Measurements from ENCODE around the gene IGLON5.

Gene IGLON5

GRCh38 chr19:51282335-51282734 is 29.1 kb upstream of the IGLON5 start:
- CTCF ChIA-PET, result interaction anchor here (1.5 kb wide), 1 partner anchor 21 kb away, joined by 4 read pairs; no protein-coding TSS in a partner anchor
- WGBS (ENCODE audit: insufficient coverage), result 88% methylated on average over 1 of the region's 4 CpGs

GRCh38 chr19:51285682-51286081 is 25.8 kb upstream of the IGLON5 start:
- H3K27ac ChIP-seq (ENCODE audit: insufficient read depth in 1 of 2, low read depth in 1 of 2, low read length in 2 of 2, poor library complexity in 1 of 2, severe bottlenecking in 2 of 2), result no peak overlapping the region
- ChIA-PET CTCF (no interaction called here), POLR2A (no interaction called here)
- H3K36me3 ChIP-seq (ENCODE audit: control insufficient read depth in 4 of 4, insufficient read depth in 4 of 4, low read length in 3 of 4), result no peaks in the 10 kb centered on the region
- no peak for DNase-seq
- H3K4me1 ChIP-seq (ENCODE audit: control extremely low read depth in 1 of 4, control insufficient read depth in 4 of 4, insufficient read depth in 4 of 4, low read length in 3 of 4), result no peaks in the 10 kb centered on the region
- H3K9me3 ChIP-seq (ENCODE audit: control extremely low read depth in 1 of 5, control insufficient read depth in 4 of 5, insufficient read depth in 2 of 5, low read depth in 1 of 5, low read length in 4 of 5), result peaks cover 2% of the 10 kb centered on the region in 5 experiments
- H3K27me3 ChIP-seq (replicated peaks in 2 of 5; ENCODE audit: control insufficient read depth in 4 of 5, insufficient read depth in 5 of 5, low read length in 4 of 5), result peaks cover 0 to 8% (median 6%) of the 10 kb centered on the region in 5 experiments
- no peak overlapping the region for H3K4me3 ChIP-seq (ENCODE audit: control insufficient read depth in 1 of 7, extremely low read depth in 1 of 7, insufficient read depth in 4 of 7, low read depth in 2 of 7, low read length in 6 of 7)
- no CpG with 5 or more reads among the region's 3 CpGs for WGBS (ENCODE audit: insufficient coverage)

More at GRCh38 chr19:51282335-51282734, 29.1 kb upstream of the IGLON5 start:
- H3K4me3 ChIP-seq (ENCODE audit: control insufficient read depth in 1 of 7, extremely low read depth in 1 of 7, insufficient read depth in 4 of 7, low read depth in 2 of 7, low read length in 6 of 7), result no peak overlapping the region
- H3K4me1 ChIP-seq (ENCODE audit: control extremely low read depth in 1 of 4, control insufficient read depth in 4 of 4, insufficient read depth in 4 of 4, low read length in 3 of 4), result no peaks in the 10 kb centered on the region
- no peaks in the 10 kb centered on the region for H3K36me3 ChIP-seq (ENCODE audit: control insufficient read depth in 4 of 4, insufficient read depth in 4 of 4, low read length in 3 of 4)
- POLR2A ChIA-PET, result no interaction called here
- H3K27ac ChIP-seq (ENCODE audit: insufficient read depth in 1 of 2, low read depth in 1 of 2, low read length in 2 of 2, poor library complexity in 1 of 2, severe bottlenecking in 2 of 2), result no peak overlapping the region
- DNase-seq, result no peak
- H3K9me3 ChIP-seq (ENCODE audit: control extremely low read depth in 1 of 5, control insufficient read depth in 4 of 5, insufficient read depth in 2 of 5, low read depth in 1 of 5, low read length in 4 of 5), result peaks cover 2 to 8% (median 2%) of the 10 kb centered on the region in 5 experiments
- peaks cover 0 to 8% (median 3%) of the 10 kb centered on the region in 5 experiments for H3K27me3 ChIP-seq (replicated peaks in 2 of 5; ENCODE audit: control insufficient read depth in 4 of 5, insufficient read depth in 5 of 5, low read length in 4 of 5)

- no peak for DNase-seq
- Histone ChIP-seq H3K36me3 (ENCODE audit: control insufficient read depth in 4 of 4, insufficient read depth in 4 of 4, low read length in 3 of 4) (no peaks in the 10 kb centered on the region), H3K9me3 (ENCODE audit: control extremely low read depth in 1 of 5, control insufficient read depth in 4 of 5, insufficient read depth in 2 of 5, low read depth in 1 of 5, low read length in 4 of 5) (peaks cover 0 to 2% (median 0%) of the 10 kb centered on the region in 5 experiments), H3K4me3 (ENCODE audit: control insufficient read depth in 1 of 7, extremely low read depth in 1 of 7, insufficient read depth in 4 of 7, low read depth in 2 of 7, low read length in 6 of 7) (no peak overlapping the region), H3K27ac (ENCODE audit: insufficient read depth in 1 of 2, low read depth in 1 of 2, low read length in 2 of 2, poor library complexity in 1 of 2, severe bottlenecking in 2 of 2) (no peak overlapping the region), H3K4me1 (ENCODE audit: control extremely low read depth in 1 of 4, control insufficient read depth in 4 of 4, insufficient read depth in 4 of 4, low read length in 3 of 4) (no peaks in the 10 kb centered on the region), H3K27me3 (replicated peaks in 2 of 5; ENCODE audit: control insufficient read depth in 4 of 5, insufficient read depth in 5 of 5, low read length in 4 of 5) (peaks cover 0 to 8% (median 6%) of the 10 kb centered on the region in 5 experiments)
- 100% methylated on average over 1 of the region's 1 CpG for WGBS (ENCODE audit: insufficient coverage)
- ChIA-PET POLR2A (no interaction called here), CTCF (no interaction called here)
Measured at GRCh38 chr19:51289635-51290034, 21.8 kb upstream of the IGLON5 start.

GRCh38 chr19:51292971-51293370 is 18.5 kb upstream of the IGLON5 start:
- ChIA-PET CTCF (interaction anchor here (1.6 kb wide), 1 partner anchor 8 kb away, joined by 4 read pairs; no protein-coding TSS in a partner anchor), POLR2A (no interaction called here)
- WGBS (ENCODE audit: insufficient coverage), result 70% methylated on average over 10 of the region's 11 CpGs
- H3K4me1 ChIP-seq (ENCODE audit: control extremely low read depth in 1 of 4, control insufficient read depth in 4 of 4, insufficient read depth in 4 of 4, low read length in 3 of 4), result no peaks in the 10 kb centered on the region
- no peak for DNase-seq
- no peak overlapping the region for H3K27ac ChIP-seq (ENCODE audit: insufficient read depth in 1 of 2, low read depth in 1 of 2, low read length in 2 of 2, poor library complexity in 1 of 2, severe bottlenecking in 2 of 2)
- H3K36me3 ChIP-seq (ENCODE audit: control insufficient read depth in 4 of 4, insufficient read depth in 4 of 4, low read length in 3 of 4), result no peaks in the 10 kb centered on the region
- no peak overlapping the region for H3K4me3 ChIP-seq (ENCODE audit: control insufficient read depth in 1 of 7, extremely low read depth in 1 of 7, insufficient read depth in 4 of 7, low read depth in 2 of 7, low read length in 6 of 7)
- peaks cover 0 to 8% (median 2%) of the 10 kb centered on the region in 5 experiments for H3K27me3 ChIP-seq (replicated peaks in 2 of 5; ENCODE audit: control insufficient read depth in 4 of 5, insufficient read depth in 5 of 5, low read length in 4 of 5)
- H3K9me3 ChIP-seq (ENCODE audit: control extremely low read depth in 1 of 5, control insufficient read depth in 4 of 5, insufficient read depth in 2 of 5, low read depth in 1 of 5, low read length in 4 of 5), result no peaks in the 10 kb centered on the region

- peaks cover 0 to 4% (median 2%) of the 10 kb centered on the region in 5 experiments for H3K27me3 ChIP-seq (replicated peaks in 2 of 5; ENCODE audit: control insufficient read depth in 4 of 5, insufficient read depth in 5 of 5, low read length in 4 of 5)
- H3K4me1 ChIP-seq (ENCODE audit: control extremely low read depth in 1 of 4, control insufficient read depth in 4 of 4, insufficient read depth in 4 of 4, low read length in 3 of 4), result no peaks in the 10 kb centered on the region
- DNase-seq, result no peak
- POLR2A ChIA-PET, result no interaction called here
- no peaks in the 10 kb centered on the region for H3K9me3 ChIP-seq (ENCODE audit: control extremely low read depth in 1 of 5, control insufficient read depth in 4 of 5, insufficient read depth in 2 of 5, low read depth in 1 of 5, low read length in 4 of 5)
- no peak overlapping the region for H3K27ac ChIP-seq (ENCODE audit: insufficient read depth in 1 of 2, low read depth in 1 of 2, low read length in 2 of 2, poor library complexity in 1 of 2, severe bottlenecking in 2 of 2)
- WGBS (ENCODE audit: insufficient coverage), result 95% methylated on average over 13 of the region's 14 CpGs
- no peaks in the 10 kb centered on the region for H3K36me3 ChIP-seq (ENCODE audit: control insufficient read depth in 4 of 4, insufficient read depth in 4 of 4, low read length in 3 of 4)
- no peak overlapping the region for H3K4me3 ChIP-seq (ENCODE audit: control insufficient read depth in 1 of 7, extremely low read depth in 1 of 7, insufficient read depth in 4 of 7, low read depth in 2 of 7, low read length in 6 of 7)
- CTCF ChIA-PET, result interaction anchor here (1.1 kb wide), 1 partner anchor 145 kb away, joined by 3 read pairs; no protein-coding TSS in a partner anchor
Measured at GRCh38 chr19:51293571-51294210, 17.8 kb upstream of the IGLON5 start.

- ChIA-PET POLR2A (no interaction called here), CTCF (interaction anchor here (1.1 to 1.4 kb wide), 2 partner anchors 10 to 144 kb away, joined by 3 to 4 read pairs; no protein-coding TSS in a partner anchor)
- Histone ChIP-seq H3K36me3 (ENCODE audit: control insufficient read depth in 4 of 4, insufficient read depth in 4 of 4, low read length in 3 of 4) (no peaks in the 10 kb centered on the region), H3K4me3 (ENCODE audit: control insufficient read depth in 1 of 7, extremely low read depth in 1 of 7, insufficient read depth in 4 of 7, low read depth in 2 of 7, low read length in 6 of 7) (no peak overlapping the region), H3K4me1 (ENCODE audit: control extremely low read depth in 1 of 4, control insufficient read depth in 4 of 4, insufficient read depth in 4 of 4, low read length in 3 of 4) (no peaks in the 10 kb centered on the region), H3K9me3 (ENCODE audit: control extremely low read depth in 1 of 5, control insufficient read depth in 4 of 5, insufficient read depth in 2 of 5, low read depth in 1 of 5, low read length in 4 of 5) (no peaks in the 10 kb centered on the region), H3K27me3 (replicated peaks in 2 of 5; ENCODE audit: control insufficient read depth in 4 of 5, insufficient read depth in 5 of 5, low read length in 4 of 5) (peaks cover 0 to 3% (median 2%) of the 10 kb centered on the region in 5 experiments), H3K27ac (ENCODE audit: insufficient read depth in 1 of 2, low read depth in 1 of 2, low read length in 2 of 2, poor library complexity in 1 of 2, severe bottlenecking in 2 of 2) (no peak overlapping the region)
- 91% methylated on average over 23 of the region's 23 CpGs for whole genome bisulfite sequencing (ENCODE audit: insufficient coverage)
- no peak for DNase-seq
Measured at GRCh38 chr19:51294211-51294976, 17.1 kb upstream of the IGLON5 start.

- ChIA-PET CTCF (interaction anchor here (1.1 to 1.4 kb wide), 3 partner anchors 9 to 146 kb away, joined by 3 to 4 read pairs (median 4); partner anchors contain the start of gene C19orf84), POLR2A (no interaction called here)
- no peak for DNase-seq
- no peaks in the 10 kb centered on the region for H3K4me1 ChIP-seq (ENCODE audit: control extremely low read depth in 1 of 4, control insufficient read depth in 4 of 4, insufficient read depth in 4 of 4, low read length in 3 of 4)
- WGBS (ENCODE audit: insufficient coverage), result 80% methylated on average over 12 of the region's 12 CpGs
- peaks cover 0 to 3% (median 2%) of the 10 kb centered on the region in 5 experiments for H3K27me3 ChIP-seq (replicated peaks in 2 of 5; ENCODE audit: control insufficient read depth in 4 of 5, insufficient read depth in 5 of 5, low read length in 4 of 5)
- no peak overlapping the region for H3K27ac ChIP-seq (ENCODE audit: insufficient read depth in 1 of 2, low read depth in 1 of 2, low read length in 2 of 2, poor library complexity in 1 of 2, severe bottlenecking in 2 of 2)
- no peaks in the 10 kb centered on the region for H3K36me3 ChIP-seq (ENCODE audit: control insufficient read depth in 4 of 4, insufficient read depth in 4 of 4, low read length in 3 of 4)
- no peaks in the 10 kb centered on the region for H3K9me3 ChIP-seq (ENCODE audit: control extremely low read depth in 1 of 5, control insufficient read depth in 4 of 5, insufficient read depth in 2 of 5, low read depth in 1 of 5, low read length in 4 of 5)
- no peak overlapping the region for H3K4me3 ChIP-seq (ENCODE audit: control insufficient read depth in 1 of 7, extremely low read depth in 1 of 7, insufficient read depth in 4 of 7, low read depth in 2 of 7, low read length in 6 of 7)
Measured at GRCh38 chr19:51294977-51295375, 16.5 kb upstream of the IGLON5 start.
